ENCODE measurements around the gene SPOCK2.

The SPOCK2 gene

GRCh38 chr10:72009051-72009424, 79.3 kb downstream of the SPOCK2 start (continued):
- no peak for TF ChIP-seq ZNF341 (tag by site-specific recombination; IDR thresholded peaks at IDR 0.05; ENCODE audit: low read depth)
- no peak for TF ChIP-seq ZNF701 (tag by site-specific recombination; IDR thresholded peaks at IDR 0.05)
- no peak for TF ChIP-seq ZNF670 (tag by site-specific recombination; IDR thresholded peaks at IDR 0.05; ENCODE audit: low read depth)
- no peak for TF ChIP-seq ZFP41 (tag by site-specific recombination; IDR thresholded peaks at IDR 0.05; ENCODE audit: borderline replicate concordance)
- TF ChIP-seq ZBTB49 (tag by site-specific recombination; IDR thresholded peaks at IDR 0.05; ENCODE audit: low read depth): no peak
- no peak for TF ChIP-seq HOXA7 (CRISPR knock-in tag; IDR thresholded peaks at IDR 0.05; ENCODE audit: borderline replicate concordance)
- TF ChIP-seq ATF2 (tag by site-specific recombination; IDR thresholded peaks at IDR 0.05; ENCODE audit: low read depth): no peak
